ENCODE measurements around the gene CUL7. TPM values are rescaled to one million over a fixed set of nuclear protein-coding genes. Genes with fewer than 3 reads are reported as not detected.

The CUL7 gene
- total RNA-seq, 1 experiment from 2014 or later, result 23.5 TPM

DNA sequence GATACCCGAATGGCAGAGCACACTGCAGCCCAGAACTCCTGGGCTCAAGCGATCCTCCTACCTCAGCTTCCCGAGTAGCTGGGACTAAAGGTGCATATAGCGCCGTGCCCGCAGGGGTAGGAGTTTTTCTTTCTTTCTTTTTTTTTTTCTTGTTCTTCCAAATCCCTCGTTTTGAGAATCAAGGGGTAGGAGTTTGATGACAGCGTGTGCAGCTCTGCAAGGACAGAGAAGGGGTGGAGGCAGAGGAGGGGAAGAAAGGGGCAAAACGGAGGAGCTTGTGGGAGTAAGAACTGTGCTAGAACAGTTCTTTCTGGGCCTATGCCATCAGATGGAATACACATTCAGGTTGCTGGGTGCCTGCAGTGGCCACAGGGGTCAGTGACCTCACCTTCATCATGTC, 16.9 kb downstream of the CUL7 start:
- DNase-seq, result no peak
- no peaks in the 10 kb centered on the region; the same call in none of the 2 replicates for H3K27me3 Mint-ChIP-seq (ENCODE audit: low read depth)
- H3K56ac ChIP-seq (ENCODE audit: insufficient read length, low read depth, low read length), result no peak overlapping the region
- peak overlapping the region in 1 of 3 experiments; percentile 16; a peak in 1 of 7 replicates for H3K27ac Mint-ChIP-seq
- no peak overlapping the region for H4K91ac ChIP-seq (ENCODE audit: insufficient read length, low read depth, low read length)
- H2BK15ac ChIP-seq (ENCODE audit: low read depth, low read length), result no peak overlapping the region
- H3K4me1 ChIP-seq (ENCODE audit: insufficient read depth, low read length), result no peaks in the 10 kb centered on the region
- no peak overlapping the region for H3K9ac ChIP-seq (ENCODE audit: extremely low read depth, insufficient read length, low read length)
- H4K5ac ChIP-seq (ENCODE audit: insufficient read length, low read depth, low read length), result no peak overlapping the region
- no peak overlapping the region for H2BK12ac ChIP-seq (ENCODE audit: insufficient read length, low read depth, low read length)
- H3K27ac ChIP-seq (ENCODE audit: insufficient read length, low read depth, low read length), result no peak overlapping the region
- H3K4me2 ChIP-seq (ENCODE audit: insufficient read depth, insufficient read length, low read length), result no peak overlapping the region
- no peak overlapping the region for H3T11ph ChIP-seq (ENCODE audit: low read length)
- no peaks in the 10 kb centered on the region for H3K4me1 Mint-ChIP-seq
- H2AK5ac ChIP-seq (ENCODE audit: insufficient read length, low read length), result no peak overlapping the region
- WGBS (ENCODE audit: extremely low coverage, insufficient read length, low lambda C conversion rate), result no CpG with 5 or more reads among the region's 9 CpGs
- no peak overlapping the region for H3K18ac ChIP-seq (ENCODE audit: insufficient read length, low read depth, low read length)
- H3K14ac ChIP-seq (ENCODE audit: insufficient read depth, low read length), result no peak overlapping the region
- no peaks in the 10 kb centered on the region for H3K23me2 ChIP-seq (ENCODE audit: insufficient read length, low read depth, low read length, poor library complexity, severe bottlenecking)
- no peak overlapping the region for H3K4me3 Mint-ChIP-seq
- H3K27me3 ChIP-seq (ENCODE audit: insufficient read depth, low read length), result no peaks in the 10 kb centered on the region
- H4K8ac ChIP-seq (replicated peaks; ENCODE audit: insufficient read length, low read depth, low read length), result no peak overlapping the region
- H3K4ac ChIP-seq (ENCODE audit: low read depth, low read length), result no peak overlapping the region
- H2BK20ac ChIP-seq (ENCODE audit: low read depth, low read length, poor library complexity, severe bottlenecking), result no peak overlapping the region
- no peak overlapping the region for H3K23ac ChIP-seq (ENCODE audit: insufficient read length, low read depth, low read length)
- TF ChIP-seq, protein P1, sequence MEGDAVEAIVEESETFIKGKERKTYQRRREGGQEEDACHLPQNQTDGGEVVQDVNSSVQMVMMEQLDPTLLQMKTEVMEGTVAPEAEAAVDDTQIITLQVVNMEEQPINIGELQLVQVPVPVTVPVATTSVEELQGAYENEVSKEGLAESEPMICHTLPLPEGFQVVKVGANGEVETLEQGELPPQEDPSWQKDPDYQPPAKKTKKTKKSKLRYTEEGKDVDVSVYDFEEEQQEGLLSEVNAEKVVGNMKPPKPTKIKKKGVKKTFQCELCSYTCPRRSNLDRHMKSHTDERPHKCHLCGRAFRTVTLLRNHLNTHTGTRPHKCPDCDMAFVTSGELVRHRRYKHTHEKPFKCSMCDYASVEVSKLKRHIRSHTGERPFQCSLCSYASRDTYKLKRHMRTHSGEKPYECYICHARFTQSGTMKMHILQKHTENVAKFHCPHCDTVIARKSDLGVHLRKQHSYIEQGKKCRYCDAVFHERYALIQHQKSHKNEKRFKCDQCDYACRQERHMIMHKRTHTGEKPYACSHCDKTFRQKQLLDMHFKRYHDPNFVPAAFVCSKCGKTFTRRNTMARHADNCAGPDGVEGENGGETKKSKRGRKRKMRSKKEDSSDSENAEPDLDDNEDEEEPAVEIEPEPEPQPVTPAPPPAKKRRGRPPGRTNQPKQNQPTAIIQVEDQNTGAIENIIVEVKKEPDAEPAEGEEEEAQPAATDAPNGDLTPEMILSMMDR (conservative IDR thresholded peaks at IDR 0.05), result no peak
- H3K9me3 ChIP-seq (ENCODE audit: control insufficient read depth, low read depth, low read length), result no peaks in the 10 kb centered on the region
- no peak overlapping the region for H2BK120ac ChIP-seq (ENCODE audit: low read depth, low read length, poor library complexity, severe bottlenecking)
- no peak overlapping the region for H2BK5ac ChIP-seq (ENCODE audit: insufficient read length, low read length)
- H2AFZ ChIP-seq (ENCODE audit: low read length), result no peak overlapping the region
- H3K36me3 Mint-ChIP-seq (ENCODE audit: insufficient read depth in 1 of 3, low read depth in 3 of 3), result peaks cover 31 to 86% (median 67%) of the 10 kb centered on the region in 3 experiments; a peak in 6 of 7 replicates
- no peaks in the 10 kb centered on the region; a peak in 1 of 5 replicates for H3K9me3 Mint-ChIP-seq
- no peaks in the 10 kb centered on the region for H4K20me1 ChIP-seq (ENCODE audit: control insufficient read depth, insufficient read depth, insufficient read length)
- H3K79me1 ChIP-seq (ENCODE audit: insufficient read depth, low read depth, low read length, poor library complexity, severe bottlenecking), result no peaks in the 10 kb centered on the region
- H3K79me2 ChIP-seq (ENCODE audit: insufficient read depth, low read length), result no peaks in the 10 kb centered on the region

All from H9 (cell line).